Trophoblast cell (in vitro differentiated cells and primary cell): Measurements from ENCODE around the gene TAF11L12.

Experiments used
- DNase-seq, 2 donors: peaks; one replicate each; pipeline ENCODE4 v3.0.0-alpha.2; 2016
- H2AFZ ChIP-seq: 2 replicates; pipeline ENCODE4 v1.6.1; 2013; ENCODE audit warnings: low read length, moderate library complexity, mild to moderate bottlenecking; ENCODE audit not compliant: insufficient read depth, poor library complexity
- H2AK5ac ChIP-seq: 2 replicates; pipeline ENCODE4 v1.6.1; 2013; ENCODE audit warnings: mild to moderate bottlenecking, low read length
- H2BK120ac ChIP-seq: 2 replicates; pipeline ENCODE4 v1.6.1; 2013; ENCODE audit warnings: low read length, mild to moderate bottlenecking, moderate library complexity; ENCODE audit not compliant: insufficient read depth, poor library complexity
- H2BK12ac ChIP-seq: 2 replicates; pipeline ENCODE4 v1.6.1; 2013; ENCODE audit warnings: mild to moderate bottlenecking, low read length, moderate library complexity
- H2BK5ac ChIP-seq: 2 replicates; pipeline ENCODE4 v1.6.1; 2013; ENCODE audit warnings: low read length, low read depth, moderate library complexity, mild to moderate bottlenecking; ENCODE audit not compliant: poor library complexity
- H3K14ac ChIP-seq: 2 replicates; pipeline ENCODE4 v1.6.1; 2013; ENCODE audit warnings: mild to moderate bottlenecking, low read length
- H3K18ac ChIP-seq: 2 replicates; pipeline ENCODE4 v1.6.1; 2013; ENCODE audit warnings: mild to moderate bottlenecking, low read length
- H3K23ac ChIP-seq: 2 replicates; pipeline ENCODE4 v1.6.1; 2013; ENCODE audit warnings: low read length
- H3K27ac ChIP-seq: 2 replicates; pipeline ENCODE4 v1.5.1; 2013; ENCODE audit warnings: low read depth, mild to moderate bottlenecking, inconsistent platforms, low read length, moderate library complexity
- H3K27me3 ChIP-seq: 2 replicates; pipeline ENCODE4 v1.6.1; 2013; ENCODE audit warnings: inconsistent platforms, mild to moderate bottlenecking, low read length, moderate library complexity; ENCODE audit not compliant: insufficient read depth
- H3K36me3 ChIP-seq, 2 experiments: 1 replicate in 1 of 2; 2 replicates in 1 of 2; pipeline ENCODE4 v1.6.1; 2013; ENCODE audit warnings: low read length in 2 of 2, mild to moderate bottlenecking in 2 of 2, moderate library complexity in 1 of 2; ENCODE audit not compliant: insufficient read depth in 2 of 2, control insufficient read depth in 1 of 2
- H3K4ac ChIP-seq: 2 replicates; pipeline ENCODE4 v1.6.1; 2013; ENCODE audit warnings: low read depth, mild to moderate bottlenecking, low read length, moderate library complexity
- H3K4me1 ChIP-seq, 2 experiments: 1 replicate in 1 of 2; 2 replicates in 1 of 2; pipeline ENCODE4 v1.6.1; 2013; ENCODE audit warnings: low read length in 2 of 2, mild to moderate bottlenecking in 2 of 2, moderate library complexity in 1 of 2; ENCODE audit not compliant: insufficient read depth in 2 of 2, control insufficient read depth in 1 of 2
- H3K4me2 ChIP-seq: 2 replicates; pipeline ENCODE4 v1.6.1; 2013; ENCODE audit warnings: inconsistent platforms, mild to moderate bottlenecking, low read length, moderate library complexity
- H3K4me3 ChIP-seq: 2 replicates; pipeline ENCODE4 v1.5.1; 2013; ENCODE audit warnings: mild to moderate bottlenecking, low read depth, low read length, inconsistent platforms
- H3K79me1 ChIP-seq: one replicate; pipeline ENCODE4 v1.6.1; 2013; ENCODE audit warnings: low read length
- H3K79me2 ChIP-seq: 2 replicates; pipeline ENCODE4 v1.6.1; 2013; ENCODE audit warnings: low read length, mild to moderate bottlenecking; ENCODE audit not compliant: control insufficient read depth, insufficient read depth, poor library complexity
- H3K9ac ChIP-seq: 2 replicates; pipeline ENCODE4 v1.6.1; 2013; ENCODE audit warnings: mild to moderate bottlenecking, low read length
- H3K9me3 ChIP-seq: 2 replicates; pipeline ENCODE4 v1.6.1; 2013; ENCODE audit warnings: low read depth, mild to moderate bottlenecking, control low read depth, inconsistent platforms, low read length; ENCODE audit not compliant: insufficient read depth
- H4K12ac ChIP-seq: 2 replicates; pipeline ENCODE4 v1.6.1; 2013; ENCODE audit warnings: low read depth, mild to moderate bottlenecking, low read length, moderate library complexity
- H4K8ac ChIP-seq: 2 replicates; pipeline ENCODE4 v1.6.1; 2013; ENCODE audit warnings: low read depth, mild to moderate bottlenecking, low read length, moderate library complexity
- H4K91ac ChIP-seq: one replicate; pipeline ENCODE4 v1.6.1; 2013; ENCODE audit warnings: low read depth, mild to moderate bottlenecking, low read length, moderate library complexity
- WGBS: extraction: QIAGEN DNeasy Blood & Tissue Kit; methylation state at CpG from one replicate; pipeline ENCODE4 v1.1.7; 2013; ENCODE audit warnings: missing lambda C conversion rate; ENCODE audit not compliant: insufficient read length, insufficient coverage; ENCODE audit errors: extremely low coverage; 5-methylcytosine and 5-hydroxymethylcytosine counted together

TAF11L12 gene

GRCh38 chr5:17614872-17615605 is 4.8 kb downstream of the TAF11L12 start:
- Histone ChIP-seq H3K4me1 (no peaks in the 10 kb centered on the region), H2BK5ac (no peak overlapping the region), H3K36me3 (no peaks in the 10 kb centered on the region), H4K8ac (no peak overlapping the region), H2AFZ (no peak overlapping the region), H2BK12ac (no peak overlapping the region), H2BK120ac (no peak overlapping the region), H3K18ac (no peak overlapping the region), H3K79me2 (no peaks in the 10 kb centered on the region), H3K4ac (no peak overlapping the region), H3K4me2 (no peak overlapping the region), H3K9ac (no peak overlapping the region), H2AK5ac (no peak overlapping the region), H4K12ac (no peak overlapping the region), H3K79me1 (no peaks in the 10 kb centered on the region), H4K91ac (no peak overlapping the region), H3K23ac (no peak overlapping the region), H3K14ac (no peak overlapping the region), H3K27me3 (no peaks in the 10 kb centered on the region), H3K27ac (no peak overlapping the region), H3K4me3 (no peak overlapping the region), H3K9me3 (no peaks in the 10 kb centered on the region)
- no peak for DNase-seq
- no CpG with 5 or more reads among the region's 17 CpGs for WGBS

- Histone ChIP-seq H3K79me1 (no peaks in the 10 kb centered on the region), H2AFZ (no peak overlapping the region), H2BK5ac (no peak overlapping the region), H4K12ac (no peak overlapping the region), H3K27me3 (no peaks in the 10 kb centered on the region), H2AK5ac (no peak overlapping the region), H3K36me3 (no peaks in the 10 kb centered on the region), H3K4me3 (no peak overlapping the region), H4K91ac (no peak overlapping the region), H3K4me2 (no peak overlapping the region), H3K79me2 (no peaks in the 10 kb centered on the region), H3K14ac (no peak overlapping the region), H3K9me3 (no peaks in the 10 kb centered on the region), H2BK120ac (no peak overlapping the region), H3K23ac (no peak overlapping the region), H3K4me1 (no peaks in the 10 kb centered on the region), H3K4ac (no peak overlapping the region), H3K27ac (no peak overlapping the region), H3K18ac (no peak overlapping the region), H3K9ac (no peak overlapping the region), H2BK12ac (no peak overlapping the region), H4K8ac (no peak overlapping the region)
- no peak for DNase-seq
- no CpG with 5 or more reads among the region's 3 CpGs for WGBS
These were observed 9.2 kb downstream of the TAF11L12 start for GRCh38 chr5:17619354-17619753.

- Histone ChIP-seq H2BK5ac (no peak overlapping the region), H3K14ac (no peak overlapping the region), H3K9ac (no peak overlapping the region), H3K4me1 (no peaks in the 10 kb centered on the region), H3K79me1 (no peaks in the 10 kb centered on the region), H2BK12ac (no peak overlapping the region), H2BK120ac (no peak overlapping the region), H3K4me2 (no peak overlapping the region), H3K36me3 (no peaks in the 10 kb centered on the region), H3K23ac (no peak overlapping the region), H4K8ac (no peak overlapping the region), H3K79me2 (no peaks in the 10 kb centered on the region), H3K4ac (no peak overlapping the region), H3K27ac (no peak overlapping the region), H2AK5ac (no peak overlapping the region), H3K27me3 (no peaks in the 10 kb centered on the region), H2AFZ (no peak overlapping the region), H4K12ac (no peak overlapping the region), H3K4me3 (no peak overlapping the region), H3K9me3 (no peaks in the 10 kb centered on the region), H4K91ac (no peak overlapping the region), H3K18ac (no peak overlapping the region)
- DNase-seq: no peak
- WGBS: no CpG with 5 or more reads among the region's 17 CpGs
These were observed 10.4 kb downstream of the TAF11L12 start for GRCh38 chr5:17620627-17621026.

- no peak overlapping the region for H2BK120ac ChIP-seq
- H3K18ac ChIP-seq: no peak overlapping the region
- no peak overlapping the region for H4K12ac ChIP-seq
- no peak overlapping the region for H4K8ac ChIP-seq
- no peak overlapping the region for H3K9ac ChIP-seq
- H3K9me3 ChIP-seq: no peaks in the 10 kb centered on the region
- no peak overlapping the region for H3K23ac ChIP-seq
- no peaks in the 10 kb centered on the region for H3K79me1 ChIP-seq
- no peak overlapping the region for H3K14ac ChIP-seq
- no peak overlapping the region for H3K27ac ChIP-seq
- no peak overlapping the region for H2AK5ac ChIP-seq
- H2BK12ac ChIP-seq: no peak overlapping the region
- no peaks in the 10 kb centered on the region for H3K4me1 ChIP-seq
- no peaks in the 10 kb centered on the region for H3K27me3 ChIP-seq
- WGBS: no CpG with 5 or more reads among the region's 11 CpGs
- no peak overlapping the region for H3K4ac ChIP-seq
- no peak overlapping the region for H3K4me3 ChIP-seq
- H3K79me2 ChIP-seq: no peaks in the 10 kb centered on the region
- H2BK5ac ChIP-seq: no peak overlapping the region
- no peak for DNase-seq
- H2AFZ ChIP-seq: no peak overlapping the region
- no peak overlapping the region for H4K91ac ChIP-seq
- H3K36me3 ChIP-seq: no peaks in the 10 kb centered on the region
- no peak overlapping the region for H3K4me2 ChIP-seq
These were observed 15.5 kb downstream of the TAF11L12 start for GRCh38 chr5:17625686-17626085.
